ENCODE results near the gene PRKN. TPM values are rescaled to one million over a fixed set of nuclear protein-coding genes. Genes with fewer than 3 reads are reported as not detected.
"Not testable (repeated sequence)": the region's sequence is repeated elsewhere in the genome, so short reads cannot be mapped to it uniquely, and the experiment has no call there.

PRKN gene
- total RNA-seq, 4 donors from 2014 or later = 5.2 to 121 (median 6.9) TPM

DNA sequence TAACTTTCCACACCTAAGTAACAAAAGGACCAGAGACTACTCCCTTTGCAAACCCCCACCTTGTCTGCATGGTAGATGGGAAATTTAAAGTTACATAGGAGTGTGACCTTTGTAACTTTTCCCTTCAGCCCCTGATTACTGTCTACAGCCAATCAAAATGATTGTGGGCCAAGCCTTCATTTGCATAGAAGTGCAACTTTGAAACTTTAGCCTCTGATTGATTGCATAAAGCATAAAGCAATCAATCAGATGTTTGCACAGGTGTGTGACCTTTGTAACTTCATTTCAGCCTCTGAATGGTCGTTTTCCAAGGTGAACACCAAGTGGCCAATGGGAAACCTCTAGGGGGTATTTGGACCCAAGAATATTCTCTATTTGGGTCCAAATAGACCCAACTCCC lies 46.1 kb downstream of the PRKN start:
- WGBS, 2 donors = 83% methylated on average over 1 of the region's 1 CpG
- Histone ChIP-seq H3K4me1 (peaks cover 0 to 6% of the 10 kb centered on the region in 2 donors), H3K27me3 (no peaks in the 10 kb centered on the region), H3K27ac (no peak overlapping the region), H3K4me3 (replicated peaks in 1 of 3) (no peak overlapping the region), H3K9me3 (no peaks in the 10 kb centered on the region), H3K36me3 (no peaks in the 10 kb centered on the region)
- intact Hi-C loops (cut with DNase I) = no loop called here
- TF ChIP-seq, protein P1, sequence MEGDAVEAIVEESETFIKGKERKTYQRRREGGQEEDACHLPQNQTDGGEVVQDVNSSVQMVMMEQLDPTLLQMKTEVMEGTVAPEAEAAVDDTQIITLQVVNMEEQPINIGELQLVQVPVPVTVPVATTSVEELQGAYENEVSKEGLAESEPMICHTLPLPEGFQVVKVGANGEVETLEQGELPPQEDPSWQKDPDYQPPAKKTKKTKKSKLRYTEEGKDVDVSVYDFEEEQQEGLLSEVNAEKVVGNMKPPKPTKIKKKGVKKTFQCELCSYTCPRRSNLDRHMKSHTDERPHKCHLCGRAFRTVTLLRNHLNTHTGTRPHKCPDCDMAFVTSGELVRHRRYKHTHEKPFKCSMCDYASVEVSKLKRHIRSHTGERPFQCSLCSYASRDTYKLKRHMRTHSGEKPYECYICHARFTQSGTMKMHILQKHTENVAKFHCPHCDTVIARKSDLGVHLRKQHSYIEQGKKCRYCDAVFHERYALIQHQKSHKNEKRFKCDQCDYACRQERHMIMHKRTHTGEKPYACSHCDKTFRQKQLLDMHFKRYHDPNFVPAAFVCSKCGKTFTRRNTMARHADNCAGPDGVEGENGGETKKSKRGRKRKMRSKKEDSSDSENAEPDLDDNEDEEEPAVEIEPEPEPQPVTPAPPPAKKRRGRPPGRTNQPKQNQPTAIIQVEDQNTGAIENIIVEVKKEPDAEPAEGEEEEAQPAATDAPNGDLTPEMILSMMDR (IDR thresholded peaks at IDR 0.05) = no peak
- no peak for TF ChIP-seq POLR2A (IDR thresholded peaks at IDR 0.05)
- DNase-seq = no peak

DNA sequence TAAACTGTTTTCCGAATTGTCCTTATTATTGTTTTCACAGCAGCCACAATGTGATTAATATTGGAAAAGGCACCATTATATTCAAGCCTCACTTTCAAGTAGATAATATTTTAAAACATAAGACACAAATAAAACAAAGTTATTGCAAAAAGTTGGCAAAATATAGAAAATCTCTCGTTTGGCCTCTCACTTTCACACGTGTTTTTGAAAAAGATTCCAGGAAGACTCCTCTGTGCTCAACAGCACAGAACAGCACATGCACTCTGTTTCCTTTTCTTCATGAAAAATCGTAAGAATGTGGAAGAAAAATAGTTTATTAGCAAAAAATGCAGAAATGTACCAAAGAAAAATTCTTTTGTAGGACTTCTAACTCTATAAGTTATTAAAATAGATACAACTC lies 46.7 kb downstream of the PRKN start:
- 55 to 59% methylated on average over 4 of the region's 4 CpGs for WGBS, 2 donors

DNA sequence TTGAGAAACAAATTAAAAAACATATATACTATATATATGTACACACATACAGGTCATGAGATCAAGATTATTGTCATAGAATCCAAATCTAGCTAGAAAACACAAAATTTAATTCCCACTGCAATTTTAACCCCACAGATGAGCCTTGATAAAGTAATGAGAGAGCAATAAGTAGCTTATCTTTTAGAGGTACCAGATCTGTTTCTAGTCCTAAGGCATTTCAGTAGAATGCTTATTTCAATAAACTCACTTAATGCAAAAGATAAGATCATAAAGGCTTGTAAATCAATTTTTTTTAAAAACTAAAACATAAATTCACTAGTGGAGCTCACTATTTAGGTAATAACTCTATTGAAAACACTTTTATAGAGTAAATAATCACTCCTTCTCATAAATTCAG lies 47.2 kb downstream of the PRKN start:
- H3K36me3 ChIP-seq = no peaks in the 10 kb centered on the region
- peaks cover 0 to 6% of the 10 kb centered on the region in 2 donors for H3K4me1 ChIP-seq
- no peaks in the 10 kb centered on the region for H3K27me3 ChIP-seq
- no peak for DNase-seq
- H3K9me3 ChIP-seq = no peaks in the 10 kb centered on the region
- intact Hi-C loops (cut with DNase I) = no loop called here
- H3K4me3 ChIP-seq (replicated peaks in 1 of 3) = no peak overlapping the region
- TF ChIP-seq, protein P1 (IDR thresholded peaks at IDR 0.05) = no peak
- TF ChIP-seq POLR2A (IDR thresholded peaks at IDR 0.05) = no peak
- no peak overlapping the region for H3K27ac ChIP-seq

More for the DNA sequence above, 46.7 kb downstream of the PRKN start:
- no peaks in the 10 kb centered on the region for H3K27me3 ChIP-seq
- DNase-seq = no peak
- TF ChIP-seq, protein P1 (IDR thresholded peaks at IDR 0.05) = no peak
- no peak for TF ChIP-seq POLR2A (IDR thresholded peaks at IDR 0.05)
- H3K36me3 ChIP-seq = no peaks in the 10 kb centered on the region
- H3K9me3 ChIP-seq = no peaks in the 10 kb centered on the region
- peaks cover 0 to 6% of the 10 kb centered on the region in 2 donors for H3K4me1 ChIP-seq
- H3K4me3 ChIP-seq (replicated peaks in 1 of 3) = no peak overlapping the region
- intact Hi-C loops (cut with DNase I) = no loop called here
- no peak overlapping the region for H3K27ac ChIP-seq

DNA sequence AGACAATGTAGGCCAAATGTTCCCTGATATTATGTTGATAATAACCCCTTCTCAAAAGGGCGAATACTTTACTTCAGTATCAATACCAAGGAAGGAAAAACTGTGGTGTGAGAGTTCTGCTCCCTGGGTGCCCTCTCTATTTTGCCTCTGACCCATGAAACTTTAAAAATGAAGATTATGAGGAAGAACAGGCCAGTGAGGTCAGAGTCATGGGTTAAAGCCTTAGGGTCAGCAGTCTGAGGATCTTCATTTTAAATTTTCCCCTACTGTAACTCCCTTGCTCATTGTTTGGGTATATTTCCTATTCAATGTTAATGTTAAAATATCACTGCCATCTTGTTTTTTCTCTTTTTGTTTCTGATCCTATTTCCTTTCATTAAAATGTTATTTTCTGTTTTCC lies 47.9 kb downstream of the PRKN start:
- DNase-seq = no peak
- peaks cover 0 to 6% of the 10 kb centered on the region in 2 donors for H3K4me1 ChIP-seq
- H3K27ac ChIP-seq = no peak overlapping the region
- TF ChIP-seq POLR2A (IDR thresholded peaks at IDR 0.05) = no peak
- TF ChIP-seq, protein P1 (IDR thresholded peaks at IDR 0.05) = no peak
- H3K9me3 ChIP-seq = no peaks in the 10 kb centered on the region
- H3K36me3 ChIP-seq = no peaks in the 10 kb centered on the region
- no peaks in the 10 kb centered on the region for H3K27me3 ChIP-seq
- intact Hi-C loops (cut with DNase I) = no loop called here
- WGBS, 2 donors = 92 to 100% methylated on average over 1 of the region's 1 CpG
- no peak overlapping the region for H3K4me3 ChIP-seq (replicated peaks in 1 of 3)

DNA sequence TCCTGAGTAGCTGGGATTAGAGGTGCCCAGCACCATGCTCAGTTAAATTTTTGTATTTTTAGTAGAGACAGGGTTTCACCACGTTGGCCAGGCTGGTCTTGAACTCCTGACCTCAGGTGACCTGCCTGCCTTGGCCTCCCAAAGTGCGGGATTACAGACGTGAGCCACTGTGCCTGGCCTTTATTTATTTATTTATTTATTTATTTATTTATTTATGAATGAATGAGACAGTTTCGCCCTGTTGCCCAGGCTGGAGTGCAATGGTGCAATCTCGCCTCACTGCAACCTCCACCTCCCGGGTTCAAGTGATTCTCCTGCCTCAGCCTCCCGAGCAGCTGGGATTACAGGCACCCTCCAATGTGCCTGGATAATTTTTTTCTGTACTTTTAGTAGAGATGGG lies 48.7 kb downstream of the PRKN start:
- H3K9me3 ChIP-seq; intact Hi-C loops (cut with DNase I): not testable (repeated sequence)

DNA sequence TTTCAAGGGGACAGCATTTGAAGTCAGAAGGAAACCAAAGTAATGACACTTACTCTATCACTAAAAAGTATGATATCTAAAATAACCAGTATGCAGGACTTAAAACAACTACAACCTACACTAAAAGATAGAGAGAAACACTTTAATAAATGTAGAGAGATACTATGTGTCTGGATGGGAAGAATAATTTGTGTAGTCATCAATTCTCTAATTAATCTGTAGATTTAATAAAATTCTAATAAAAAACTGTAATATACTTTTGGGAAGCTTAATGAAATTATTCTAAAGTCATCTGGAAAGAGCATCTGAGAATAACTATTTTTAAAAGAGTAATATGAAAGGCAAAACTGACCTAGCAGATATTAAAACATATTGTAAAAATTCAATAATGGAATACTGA lies 52.1 kb downstream of the PRKN start:
- H3K9me3 ChIP-seq = no peaks in the 10 kb centered on the region
- intact Hi-C loops (cut with DNase I) = no loop called here
- no peaks in the 10 kb centered on the region for H3K4me1 ChIP-seq
- H3K4me3 ChIP-seq (replicated peaks in 1 of 3) = no peak overlapping the region
- H3K36me3 ChIP-seq = no peaks in the 10 kb centered on the region
- TF ChIP-seq, protein P1 (IDR thresholded peaks at IDR 0.05) = no peak
- TF ChIP-seq POLR2A (IDR thresholded peaks at IDR 0.05) = no peak
- no peak overlapping the region for H3K27ac ChIP-seq
- H3K27me3 ChIP-seq = no peaks in the 10 kb centered on the region
- DNase-seq = no peak

More for the DNA sequence above, 48.7 kb downstream of the PRKN start:
- H3K27ac ChIP-seq; H3K27me3 ChIP-seq; H3K4me3 ChIP-seq (replicated peaks in 1 of 3); DNase-seq; H3K36me3 ChIP-seq; H3K4me1 ChIP-seq: not testable (repeated sequence)
- 91 to 92% methylated on average over 7 of the region's 7 CpGs for WGBS, 2 donors

Data from thyroid gland (tissue), 4 donors.